Effector memory CD4-positive, alpha-beta T cell (primary cell): Measurements from ENCODE around the gene FAF2.

Experiments used
- DNase-seq, 3 donors: peaks; one replicate each; pipeline ENCODE4 v3.0.0-alpha.2; 2020
- H3K27ac ChIP-seq: 2 replicates; pipeline ENCODE4 v1.7.0; 2013; ENCODE audit warnings: mild to moderate bottlenecking, low read length, moderate library complexity; ENCODE audit not compliant: insufficient read depth, poor library complexity, severe bottlenecking
- H3K27me3 ChIP-seq: replicated peaks from 2 replicates; pipeline ENCODE4 v1.7.0; 2013; ENCODE audit warnings: mild to moderate bottlenecking, low read length; ENCODE audit not compliant: insufficient read depth, control insufficient read depth, poor library complexity, severe bottlenecking
- H3K36me3 ChIP-seq: 2 replicates; pipeline ENCODE4 v1.7.0; 2013; ENCODE audit warnings: mild to moderate bottlenecking, low read length, moderate library complexity; ENCODE audit not compliant: control insufficient read depth, insufficient read depth
- H3K4me1 ChIP-seq: 2 replicates; pipeline ENCODE4 v1.7.0; 2013; ENCODE audit warnings: low read length, mild to moderate bottlenecking; ENCODE audit not compliant: control insufficient read depth, insufficient read depth, poor library complexity, severe bottlenecking
- H3K4me3 ChIP-seq: 2 replicates; pipeline ENCODE4 v1.7.0; 2013; ENCODE audit warnings: low read length, low read depth, mild to moderate bottlenecking; ENCODE audit not compliant: insufficient read depth, poor library complexity, severe bottlenecking
- H3K9me3 ChIP-seq: 2 replicates; pipeline ENCODE4 v1.7.0; 2013; ENCODE audit warnings: mild to moderate bottlenecking, low read length, moderate library complexity; ENCODE audit not compliant: control insufficient read depth

Gene FAF2

GRCh38 chr5:176497852-176498251 is 49.7 kb downstream of the FAF2 start:
- Histone ChIP-seq H3K4me3 (no peak overlapping the region), H3K36me3 (peaks cover 78% of the 10 kb centered on the region), H3K4me1 (no peaks in the 10 kb centered on the region), H3K9me3 (no peaks in the 10 kb centered on the region), H3K27ac (no peak overlapping the region), H3K27me3 (no peaks in the 10 kb centered on the region)
- no peak for DNase-seq

GRCh38 chr5:176499273-176499672 is 51.1 kb downstream of the FAF2 start:
- H3K4me3 ChIP-seq = no peak overlapping the region
- H3K9me3 ChIP-seq = no peaks in the 10 kb centered on the region
- no peaks in the 10 kb centered on the region for H3K27me3 ChIP-seq
- no peak overlapping the region for H3K27ac ChIP-seq
- no peak for DNase-seq
- H3K36me3 ChIP-seq = peaks cover 71% of the 10 kb centered on the region
- no peaks in the 10 kb centered on the region for H3K4me1 ChIP-seq

GRCh38 chr5:176500511-176500910 is 52.3 kb downstream of the FAF2 start:
- Histone ChIP-seq H3K36me3 (peaks cover 71% of the 10 kb centered on the region), H3K4me1 (no peaks in the 10 kb centered on the region), H3K4me3 (no peak overlapping the region), H3K27me3 (no peaks in the 10 kb centered on the region), H3K9me3 (no peaks in the 10 kb centered on the region), H3K27ac (no peak overlapping the region)
- no peak for DNase-seq

DNA sequence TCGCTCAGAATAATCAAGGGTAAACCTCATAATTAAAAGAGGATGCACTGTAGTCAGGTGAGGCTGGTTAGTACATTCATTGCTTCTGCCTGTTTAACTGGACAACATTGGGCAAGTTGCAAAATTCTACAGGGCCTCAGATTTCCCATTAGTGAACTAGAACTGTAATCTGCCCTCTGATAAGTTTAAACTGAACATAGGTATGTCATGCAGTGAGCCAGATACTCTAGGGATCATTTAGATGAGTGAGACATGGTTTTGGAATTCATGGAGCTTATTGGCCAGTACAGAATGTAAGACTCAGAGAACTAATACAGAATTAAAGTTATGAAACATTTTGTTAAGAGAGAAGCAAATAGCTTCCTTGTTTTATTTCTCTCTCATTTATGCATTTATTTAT is 53.1 kb downstream of the FAF2 start:
- H3K9me3 ChIP-seq = no peaks in the 10 kb centered on the region
- DNase-seq = no peak
- H3K4me3 ChIP-seq = no peak overlapping the region
- H3K27me3 ChIP-seq = no peaks in the 10 kb centered on the region
- peaks cover 71% of the 10 kb centered on the region for H3K36me3 ChIP-seq
- H3K4me1 ChIP-seq = no peaks in the 10 kb centered on the region
- H3K27ac ChIP-seq = no peak overlapping the region

DNA sequence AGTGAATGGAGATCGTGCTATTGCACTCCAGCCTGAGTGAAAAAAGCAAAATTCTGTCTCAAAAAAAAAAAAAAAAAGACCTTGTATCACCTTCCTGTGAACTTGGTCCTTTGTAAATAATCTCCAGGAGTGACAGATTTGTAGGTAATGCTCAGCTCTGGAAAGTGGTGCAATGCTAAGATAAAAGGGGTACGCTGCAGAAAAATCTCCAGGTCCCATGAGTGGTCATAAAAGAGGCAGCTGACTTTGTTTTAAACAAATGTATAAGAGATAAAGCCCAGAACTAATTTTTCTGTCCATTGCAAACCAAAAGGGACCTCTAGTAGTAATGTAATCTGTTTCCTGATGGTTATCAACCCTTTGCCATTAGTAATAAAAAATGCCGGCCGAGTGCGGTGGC is 55.3 kb downstream of the FAF2 start:
- Histone ChIP-seq H3K27me3 (no peaks in the 10 kb centered on the region), H3K27ac (no peak overlapping the region), H3K36me3 (peaks cover 71% of the 10 kb centered on the region), H3K9me3 (no peaks in the 10 kb centered on the region), H3K4me1 (no peaks in the 10 kb centered on the region), H3K4me3 (no peak overlapping the region)
- no peak for DNase-seq

DNA sequence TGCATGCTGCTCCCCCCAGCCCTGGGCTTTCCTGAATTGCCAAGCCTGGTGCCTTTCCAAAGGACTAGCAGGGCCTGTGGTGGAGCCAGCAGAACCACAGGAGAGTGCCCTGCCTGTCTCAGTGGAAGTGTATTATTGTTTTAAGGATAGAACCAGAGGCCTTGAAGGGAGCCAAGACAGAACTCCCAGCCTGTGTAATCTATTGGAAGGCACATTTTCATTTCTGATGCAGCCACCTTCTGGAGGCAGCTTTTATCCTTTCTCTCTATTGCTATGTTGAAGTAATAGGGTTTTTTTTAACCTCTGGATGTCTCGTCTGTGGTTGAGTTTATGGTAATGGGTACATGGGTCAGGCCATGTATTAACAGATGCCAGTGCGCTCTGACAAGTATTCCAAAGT is 59.7 kb downstream of the FAF2 start:
- no peaks in the 10 kb centered on the region for H3K27me3 ChIP-seq
- H3K4me3 ChIP-seq = no peak overlapping the region
- H3K4me1 ChIP-seq = no peaks in the 10 kb centered on the region
- H3K36me3 ChIP-seq = peaks cover 43% of the 10 kb centered on the region
- H3K9me3 ChIP-seq = no peaks in the 10 kb centered on the region
- no peak overlapping the region for H3K27ac ChIP-seq
- no peak for DNase-seq

DNA sequence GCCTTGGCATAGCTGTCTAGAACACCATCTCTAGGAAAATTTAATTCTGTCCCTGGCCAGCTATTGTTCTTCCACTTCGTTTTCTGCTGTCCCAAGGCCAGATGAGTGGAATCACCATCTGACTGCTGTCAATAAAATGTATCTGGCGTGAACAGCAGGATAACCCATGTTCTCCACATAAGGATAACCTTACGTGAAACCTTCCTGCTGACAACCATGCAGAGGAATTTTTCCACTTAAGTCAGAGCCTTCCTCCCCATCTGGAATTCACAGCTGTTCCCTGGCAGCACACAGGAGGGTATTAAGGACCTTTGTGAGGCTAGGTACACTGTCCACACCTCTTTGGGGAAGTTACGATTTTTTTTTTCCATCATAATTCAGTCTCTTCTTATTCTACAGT is 60.4 kb downstream of the FAF2 start:
- DNase-seq = no peak
- H3K36me3 ChIP-seq = peaks cover 42% of the 10 kb centered on the region
- H3K4me3 ChIP-seq = no peak overlapping the region
- no peaks in the 10 kb centered on the region for H3K9me3 ChIP-seq
- no peak overlapping the region for H3K27ac ChIP-seq
- no peaks in the 10 kb centered on the region for H3K4me1 ChIP-seq
- no peaks in the 10 kb centered on the region for H3K27me3 ChIP-seq

DNA sequence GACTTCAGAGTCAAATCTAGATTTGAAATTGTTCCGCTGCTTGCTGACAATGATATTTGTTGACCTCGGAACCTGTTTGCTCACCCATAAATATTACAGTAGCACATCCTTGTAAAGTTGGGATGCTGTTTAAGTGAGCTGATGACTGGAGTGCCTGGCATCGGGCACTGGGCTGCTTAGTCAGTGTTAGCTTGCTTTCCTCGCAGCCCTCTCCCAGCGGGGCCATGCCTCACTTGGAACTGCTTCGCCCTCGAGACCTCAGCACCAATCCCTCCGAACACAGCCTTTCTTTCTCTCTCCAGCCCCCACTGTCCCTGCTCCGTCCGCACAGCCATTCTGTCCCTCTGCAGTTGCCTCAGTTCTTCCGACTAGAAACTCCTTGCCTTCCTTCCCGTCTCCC is 65.6 kb downstream of the FAF2 start:
- no peak overlapping the region for H3K4me3 ChIP-seq
- H3K4me1 ChIP-seq = no peaks in the 10 kb centered on the region
- no peak overlapping the region for H3K27ac ChIP-seq
- H3K36me3 ChIP-seq = no peaks in the 10 kb centered on the region
- H3K27me3 ChIP-seq = no peaks in the 10 kb centered on the region
- no peak for DNase-seq
- no peaks in the 10 kb centered on the region for H3K9me3 ChIP-seq

GRCh38 chr5:176514244-176514950 is 66.2 kb downstream of the FAF2 start:
- Histone ChIP-seq H3K4me1 (no peaks in the 10 kb centered on the region), H3K27ac (no peak overlapping the region), H3K9me3 (no peaks in the 10 kb centered on the region), H3K36me3 (no peaks in the 10 kb centered on the region), H3K4me3 (no peak overlapping the region), H3K27me3 (no peaks in the 10 kb centered on the region)
- no peak for DNase-seq

DNA sequence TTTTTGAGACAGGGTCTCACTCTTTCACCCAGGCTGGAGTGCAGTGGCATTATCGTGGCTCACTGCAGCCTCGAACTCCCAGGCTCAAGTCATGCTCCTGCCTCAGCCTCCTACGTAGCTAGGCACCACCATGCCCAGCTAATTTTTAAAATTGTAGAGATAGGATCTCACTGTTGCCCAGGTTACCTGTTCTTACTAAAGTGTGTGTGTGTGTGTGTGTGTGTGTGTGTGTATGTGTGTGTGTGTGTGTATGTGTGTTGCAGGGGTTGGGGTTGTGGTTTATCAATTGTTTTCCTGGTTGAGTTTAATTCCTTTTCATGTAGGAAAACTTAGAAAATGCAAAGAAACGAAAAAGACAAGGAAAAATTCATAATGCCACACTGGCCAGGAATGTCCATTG is 67.2 kb downstream of the FAF2 start:
- Histone ChIP-seq H3K27me3 (no peaks in the 10 kb centered on the region), H3K36me3 (no peaks in the 10 kb centered on the region), H3K9me3 (no peaks in the 10 kb centered on the region), H3K27ac (no peak overlapping the region), H3K4me3 (no peak overlapping the region), H3K4me1 (no peaks in the 10 kb centered on the region)
- DNase-seq = no peak
